Ascending aorta (tissue), 2 donors: Measurements from ENCODE around the gene CPA1. TPM values are rescaled to one million over a fixed set of nuclear protein-coding genes. Genes with fewer than 3 reads are reported as not detected.

Experiments used
- DNase-seq, 2 donors: peaks; one replicate each; pipeline ENCODE4 v3.0.0-alpha.2; 2019; ENCODE audit warnings: low spot score in 2 of 2
- H3K27ac ChIP-seq, 2 donors: fragments of 200-600 bp; sonication (generic); one replicate each; pipeline ENCODE4 v1.5.1; 2016 to 2017; ENCODE audit warnings: mild to moderate bottlenecking in 1 of 2
- H3K27me3 ChIP-seq: fragments of 200-600 bp; sonication (generic); one replicate; pipeline ENCODE4 v1.5.1; 2017
- H3K36me3 ChIP-seq, 2 donors: fragments of 200-600 bp; sonication (generic); one replicate each; pipeline ENCODE4 v1.5.1; 2016
- H3K4me1 ChIP-seq, 2 donors: fragments of 200-600 bp; sonication (generic); one replicate each; pipeline ENCODE4 v1.5.1; 2016 to 2017; ENCODE audit warnings: mild to moderate bottlenecking in 1 of 2
- H3K4me3 ChIP-seq, 2 donors: fragments of 200-600 bp; sonication (generic); one replicate each; pipeline ENCODE4 v1.5.1; 2016 to 2017; ENCODE audit warnings: mild to moderate bottlenecking in 1 of 2
- H3K9me3 ChIP-seq, 2 donors: fragments of 200-600 bp; sonication (generic); one replicate each; pipeline ENCODE4 v1.5.1; 2016
- intact Hi-C: fragments of 100-400 bp; cut with DNase I; formaldehyde crosslinking; loops from one replicate; pipeline ENCODE4 v1.15.1; 2023
- total RNA-seq: library from RNA; depleted of rRNA; stranded (reverse); fragments of >200 nt; gene quantifications from one replicate; pipeline ENCODE4 v1.1.0, GENCODE V29; 2016
- TF ChIP-seq, protein P1 (sequence below), 3 experiments: fragments of 200-600 bp in 2 of 3; fragments of 450-650 bp in 1 of 3; sonication (generic) in 2 of 3; IDR thresholded peaks; one replicate each; pipeline ENCODE4 v1.5.1; 2016 to 2019; ENCODE audit warnings: antibody characterized with exemption in 3 of 3, mild to moderate bottlenecking in 1 of 3, moderate library complexity in 1 of 3

CPA1 gene
- not detected for total RNA-seq

DNA sequence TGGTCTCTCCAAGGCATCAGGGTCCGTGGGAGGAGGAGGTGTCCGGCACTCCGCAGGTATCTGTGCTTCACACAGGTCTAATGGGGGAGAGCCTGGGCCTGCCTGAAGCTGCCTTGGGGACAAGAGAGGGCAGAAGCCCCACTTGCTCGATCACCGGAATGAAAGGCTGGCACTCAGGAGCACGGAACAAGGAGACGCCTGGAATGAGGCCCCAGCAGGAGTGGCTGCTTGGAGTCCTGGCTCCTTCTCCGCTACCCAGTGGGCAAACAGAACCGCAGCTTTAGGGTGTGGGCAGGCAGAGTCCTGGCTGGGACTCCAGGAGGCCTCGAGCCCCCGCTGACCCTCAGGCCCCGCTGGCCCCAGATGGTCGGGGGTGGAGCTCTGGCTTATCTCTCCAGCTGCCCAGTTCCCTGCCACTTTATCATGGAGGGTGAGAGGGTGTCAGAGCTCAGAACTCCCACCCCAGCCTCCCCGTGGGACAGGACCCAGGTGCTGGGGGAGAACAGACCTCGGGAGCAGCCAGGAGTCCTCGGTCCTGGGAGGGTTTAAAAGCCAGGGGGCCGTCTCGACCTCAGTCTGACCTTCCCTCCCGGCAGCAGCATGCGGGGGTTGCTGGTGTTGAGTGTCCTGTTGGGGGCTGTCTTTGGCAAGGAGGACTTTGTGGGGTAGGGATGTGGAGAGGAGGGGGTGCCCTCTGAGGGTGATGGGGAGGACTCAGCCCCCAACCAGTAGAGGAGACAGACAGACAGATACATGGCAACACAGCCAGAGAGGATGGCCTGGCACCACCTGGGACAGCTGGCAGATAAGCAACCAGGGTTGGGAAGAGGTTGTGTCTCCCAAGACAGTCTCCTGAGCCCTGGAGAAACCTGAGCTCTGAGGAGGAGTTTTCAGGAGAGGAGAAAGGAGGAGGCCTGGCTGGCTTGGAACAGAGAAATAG lies at the start of gene CPA1:
CPA1 (plus strand) TSS at position 574 of the 940 bp plus-strand sequence; CDS start at position 601, 27 bp downstream.
- Histone ChIP-seq H3K4me3 (no peak within 1 kb of the TSS), H3K4me1 (peaks cover 7 to 15% of the 10 kb centered on the region in 2 donors), H3K27me3 (no peaks in the 10 kb centered on the region), H3K27ac (peak within 1 kb of the TSS; percentile 22 to 48), H3K36me3 (no peaks in the 10 kb centered on the region), H3K9me3 (no peaks in the 10 kb centered on the region)
- peak in 1 of 2 donors; percentile 56 for DNase-seq
- intact Hi-C loops: no loop called here
- TF ChIP-seq, protein P1, sequence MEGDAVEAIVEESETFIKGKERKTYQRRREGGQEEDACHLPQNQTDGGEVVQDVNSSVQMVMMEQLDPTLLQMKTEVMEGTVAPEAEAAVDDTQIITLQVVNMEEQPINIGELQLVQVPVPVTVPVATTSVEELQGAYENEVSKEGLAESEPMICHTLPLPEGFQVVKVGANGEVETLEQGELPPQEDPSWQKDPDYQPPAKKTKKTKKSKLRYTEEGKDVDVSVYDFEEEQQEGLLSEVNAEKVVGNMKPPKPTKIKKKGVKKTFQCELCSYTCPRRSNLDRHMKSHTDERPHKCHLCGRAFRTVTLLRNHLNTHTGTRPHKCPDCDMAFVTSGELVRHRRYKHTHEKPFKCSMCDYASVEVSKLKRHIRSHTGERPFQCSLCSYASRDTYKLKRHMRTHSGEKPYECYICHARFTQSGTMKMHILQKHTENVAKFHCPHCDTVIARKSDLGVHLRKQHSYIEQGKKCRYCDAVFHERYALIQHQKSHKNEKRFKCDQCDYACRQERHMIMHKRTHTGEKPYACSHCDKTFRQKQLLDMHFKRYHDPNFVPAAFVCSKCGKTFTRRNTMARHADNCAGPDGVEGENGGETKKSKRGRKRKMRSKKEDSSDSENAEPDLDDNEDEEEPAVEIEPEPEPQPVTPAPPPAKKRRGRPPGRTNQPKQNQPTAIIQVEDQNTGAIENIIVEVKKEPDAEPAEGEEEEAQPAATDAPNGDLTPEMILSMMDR (IDR thresholded peaks at IDR 0.05): no peak

DNA sequence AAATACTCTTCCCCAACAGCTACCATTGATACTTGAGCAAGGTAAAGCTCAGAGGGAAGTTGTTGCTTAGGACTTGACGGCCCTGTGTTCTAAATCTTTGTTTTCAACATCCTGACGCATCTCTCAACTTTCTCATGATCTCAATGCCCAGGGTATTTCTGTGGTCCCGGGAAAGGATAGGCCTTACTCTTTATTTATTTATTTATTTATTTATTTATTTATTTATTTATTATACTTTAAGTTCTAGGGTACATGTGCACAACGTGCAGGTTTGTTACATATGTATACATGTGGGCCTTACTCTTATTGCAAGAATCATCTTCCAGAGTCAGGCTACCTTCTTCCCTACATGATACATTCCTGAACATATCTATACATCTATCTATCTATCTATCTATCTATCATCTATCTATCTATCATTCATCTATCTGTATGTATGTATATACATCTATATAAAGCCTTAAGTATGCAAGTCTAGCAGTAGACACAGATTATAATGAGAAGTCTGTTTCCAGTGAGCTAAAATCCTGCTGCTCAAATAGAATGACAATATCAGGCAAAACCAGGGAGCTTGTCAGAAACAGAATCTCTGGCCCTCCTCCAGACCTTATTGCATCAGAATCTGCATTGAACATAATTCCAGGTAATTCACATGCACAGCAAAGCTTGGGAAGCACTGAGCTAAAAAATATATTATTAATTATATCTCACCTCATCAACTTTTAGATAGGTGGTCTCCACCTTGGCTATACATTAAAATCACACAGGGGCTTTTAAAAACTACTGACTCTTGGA lies 47.8 kb upstream of the CPA1 start:
- H3K36me3 ChIP-seq: no peaks in the 10 kb centered on the region
- H3K4me3 ChIP-seq: no peak overlapping the region
- H3K9me3 ChIP-seq: no peaks in the 10 kb centered on the region
- DNase-seq: no peak
- no peaks in the 10 kb centered on the region for H3K4me1 ChIP-seq
- TF ChIP-seq, protein P1 (IDR thresholded peaks at IDR 0.05): no peak
- intact Hi-C loops: no loop called here
- H3K27ac ChIP-seq: no peak overlapping the region
- H3K27me3 ChIP-seq: no peaks in the 10 kb centered on the region

- Histone ChIP-seq H3K4me1 (no peaks in the 10 kb centered on the region), H3K27me3 (no peaks in the 10 kb centered on the region), H3K27ac (no peak overlapping the region), H3K36me3 (no peaks in the 10 kb centered on the region), H3K9me3 (no peaks in the 10 kb centered on the region), H3K4me3 (no peak overlapping the region)
- no peak for DNase-seq
- TF ChIP-seq, protein P1 (IDR thresholded peaks at IDR 0.05): no peak
- intact Hi-C loops: no loop called here
Measured at GRCh38 chr7:130333832-130334231, 46.5 kb upstream of the CPA1 start.

GRCh38 chr7:130334274-130334673 lies 46.0 kb upstream of the CPA1 start:
- TF ChIP-seq, protein P1 (IDR thresholded peaks at IDR 0.05): no peak
- no peak for DNase-seq
- H3K27me3 ChIP-seq: no peaks in the 10 kb centered on the region
- H3K4me3 ChIP-seq: no peak overlapping the region
- H3K9me3 ChIP-seq: no peaks in the 10 kb centered on the region
- intact Hi-C loops: no loop called here
- no peaks in the 10 kb centered on the region for H3K36me3 ChIP-seq
- H3K27ac ChIP-seq: no peak overlapping the region
- no peaks in the 10 kb centered on the region for H3K4me1 ChIP-seq

DNA sequence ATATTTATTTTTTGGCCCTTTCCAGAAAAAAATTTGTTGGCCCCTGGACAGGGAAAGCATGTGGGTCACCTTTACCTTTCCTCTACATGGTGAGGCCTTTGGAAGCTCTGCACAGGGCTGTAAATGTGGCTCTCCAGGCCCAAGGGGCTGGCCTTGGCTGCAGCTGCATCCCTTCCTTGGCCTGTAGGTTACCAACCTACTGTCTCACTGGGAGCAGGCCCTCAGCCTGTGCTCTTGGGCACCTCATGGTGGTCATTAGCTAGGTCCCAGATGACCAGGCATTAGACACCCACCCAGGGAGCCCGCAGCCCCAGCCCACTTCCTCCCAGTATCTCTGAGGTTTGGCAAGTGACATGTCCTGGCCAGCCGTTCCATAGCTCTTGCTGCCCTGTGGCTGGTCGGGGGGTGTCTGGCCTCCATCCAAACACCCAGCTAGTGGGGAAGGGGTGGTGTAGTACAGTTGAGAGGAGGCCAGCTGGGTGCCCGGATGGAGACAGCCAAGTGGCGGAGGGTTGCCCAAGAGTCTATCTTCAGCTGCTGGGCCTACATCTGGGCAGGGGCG lies 42.8 kb upstream of the CPA1 start:
- no peak overlapping the region for H3K27ac ChIP-seq
- no peaks in the 10 kb centered on the region for H3K9me3 ChIP-seq
- H3K4me3 ChIP-seq: no peak overlapping the region
- H3K4me1 ChIP-seq: no peaks in the 10 kb centered on the region
- TF ChIP-seq, protein P1 (IDR thresholded peaks at IDR 0.05): no peak
- DNase-seq: no peak
- no peaks in the 10 kb centered on the region for H3K27me3 ChIP-seq
- no peaks in the 10 kb centered on the region for H3K36me3 ChIP-seq
- intact Hi-C loops: no loop called here
